Activated T-cell treated with anti-CD3 and anti-CD28 coated beads for 1 hour (primary cell): ENCODE results near the gene SDK1.
"Not testable (repeated sequence)": the region's sequence is repeated elsewhere in the genome, so short reads cannot be mapped to it uniquely, and the experiment has no call there.

Experiments
- DNase-seq: peaks from one replicate; pipeline ENCODE4 v3.0.0-alpha.2; 2020; ENCODE audit warnings: low read depth

Gene SDK1

GRCh38 chr7:4073750-4074149, 772.7 kb downstream of the SDK1 start:
- DNase-seq = no peak

GRCh38 chr7:4074407-4074806, 773.4 kb downstream of the SDK1 start:
- DNase-seq = no peak

GRCh38 chr7:4074994-4075393, 773.9 kb downstream of the SDK1 start:
- DNase-seq = no peak

- no peak for DNase-seq
These were observed 775.7 kb downstream of the SDK1 start for GRCh38 chr7:4076701-4077294.

- DNase-seq = no peak
These were observed 776.9 kb downstream of the SDK1 start for GRCh38 chr7:4077980-4078379.

GRCh38 chr7:4078580-4078979, 777.5 kb downstream of the SDK1 start:
- DNase-seq = no peak

DNA sequence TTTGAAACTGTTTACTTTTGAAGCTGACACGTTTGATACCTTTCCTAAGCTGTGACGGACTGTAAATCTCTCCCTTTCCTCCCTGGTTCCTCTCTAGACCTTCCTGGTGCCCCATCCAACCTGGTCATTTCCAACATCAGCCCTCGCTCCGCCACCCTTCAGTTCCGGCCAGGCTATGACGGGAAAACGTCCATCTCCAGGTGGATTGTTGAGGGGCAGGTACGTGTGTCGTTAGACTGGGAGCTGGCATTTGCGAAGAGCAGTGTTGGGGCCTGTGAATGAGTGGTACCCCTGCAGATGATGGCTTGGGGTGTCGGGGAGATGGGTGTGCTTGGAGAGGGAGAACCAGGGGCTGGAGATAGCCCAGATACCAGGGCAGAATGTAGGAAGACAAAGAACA, 778.3 kb downstream of the SDK1 start:
- no peak for DNase-seq

GRCh38 chr7:4079956-4080355, 778.9 kb downstream of the SDK1 start:
- DNase-seq = no peak

- no peak for DNase-seq
These were observed 779.9 kb downstream of the SDK1 start for GRCh38 chr7:4080954-4081353.

- no peak for DNase-seq
These were observed 782.5 kb downstream of the SDK1 start for GRCh38 chr7:4083513-4083912.

GRCh38 chr7:4084271-4084670, 783.2 kb downstream of the SDK1 start:
- no peak for DNase-seq

GRCh38 chr7:4085937-4086691, 785.1 kb downstream of the SDK1 start:
- no peak for DNase-seq

DNA sequence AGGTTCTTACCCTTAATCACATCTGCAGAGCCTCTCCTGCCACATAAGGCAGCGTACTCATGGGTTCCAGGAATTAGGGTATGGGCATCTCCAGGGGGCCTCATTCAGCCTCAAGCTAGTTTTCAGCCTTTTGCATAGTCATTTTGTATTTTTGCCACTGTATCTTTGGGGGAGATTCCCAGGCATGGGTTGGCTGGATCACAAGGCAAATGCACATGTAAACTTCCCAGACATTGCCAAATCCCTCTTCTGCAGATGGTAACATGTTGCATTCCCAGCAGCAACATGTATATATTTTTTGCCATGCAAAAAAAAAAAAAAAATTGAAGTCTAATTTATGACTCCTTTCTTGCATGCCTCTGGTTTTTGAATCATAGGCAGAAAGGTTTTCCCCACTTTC, 785.7 kb downstream of the SDK1 start:
- DNase-seq = no peak

GRCh38 chr7:4091767-4092166, 790.7 kb downstream of the SDK1 start:
- DNase-seq = no peak

DNA sequence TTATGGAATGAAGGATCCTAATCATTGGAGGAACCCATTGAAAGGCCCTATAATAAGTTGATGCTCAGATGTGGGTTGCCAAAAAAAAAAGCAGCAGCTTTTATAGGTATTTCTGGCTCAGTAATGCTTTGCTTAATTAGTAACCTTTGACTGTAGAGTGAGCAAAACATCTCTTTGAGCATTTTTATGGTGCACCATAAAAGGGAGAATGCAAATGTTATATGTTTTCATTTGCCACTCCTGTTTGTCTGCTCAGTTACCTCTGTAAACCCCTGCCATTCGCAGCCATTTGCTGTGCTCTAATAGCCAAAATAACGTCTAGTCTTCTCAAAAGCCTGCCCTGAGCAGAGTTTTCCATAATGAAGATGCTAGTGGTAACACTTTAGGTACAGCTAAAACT, 792.0 kb downstream of the SDK1 start:
- DNase-seq = no peak

DNA sequence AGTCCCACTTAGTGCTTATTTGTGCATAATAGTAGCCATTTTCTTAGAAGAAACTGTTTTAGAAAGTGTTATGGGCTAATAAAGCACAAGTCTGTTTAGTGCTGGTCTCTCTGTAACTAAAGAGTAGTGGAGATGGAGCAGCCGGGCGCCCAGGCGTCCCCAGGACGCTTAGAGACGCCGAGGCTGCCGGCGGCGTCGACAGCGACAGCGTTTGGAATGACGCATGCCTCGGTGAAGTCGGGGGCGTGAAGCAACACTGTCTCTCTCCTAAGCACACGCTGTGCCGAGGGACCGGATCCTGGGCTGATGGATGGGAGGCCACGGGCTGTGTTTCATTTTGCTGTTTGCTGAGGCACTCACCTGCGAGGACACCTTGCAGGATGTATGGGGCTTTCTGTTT, 792.4 kb downstream of the SDK1 start:
- DNase-seq = no peak

GRCh38 chr7:4094158-4094557, 793.1 kb downstream of the SDK1 start:
- not testable (repeated sequence) for DNase-seq

DNA sequence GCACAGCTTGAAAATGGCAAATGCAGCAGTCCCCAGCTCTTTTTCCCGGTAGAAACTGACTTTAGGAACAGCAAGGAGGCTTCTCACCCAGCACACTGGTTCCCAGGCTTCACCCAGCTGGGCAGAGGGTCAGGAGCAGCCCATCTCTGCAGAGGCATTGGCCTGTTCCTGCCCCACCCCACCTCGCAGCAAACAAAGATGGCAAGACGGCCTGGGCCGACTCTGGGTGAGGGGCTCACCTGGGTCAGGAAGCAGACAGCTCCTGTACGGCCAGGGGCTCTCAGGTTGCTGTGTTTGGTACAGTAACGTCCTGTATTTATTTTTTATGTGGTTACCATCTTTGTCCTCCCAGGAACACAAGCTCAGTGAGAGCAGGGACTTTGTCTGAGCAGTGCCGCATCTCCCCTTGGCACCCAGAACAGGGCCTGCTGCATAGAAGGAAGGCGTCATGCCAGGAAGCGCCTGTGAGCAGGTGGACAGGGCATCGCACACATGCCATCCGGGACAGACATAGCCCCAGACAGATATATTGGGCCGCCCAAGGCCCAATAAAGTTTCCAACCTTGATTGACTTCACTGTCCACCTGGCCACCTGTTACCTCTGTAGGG, 796.1 kb downstream of the SDK1 start:
- no peak for DNase-seq

DNA sequence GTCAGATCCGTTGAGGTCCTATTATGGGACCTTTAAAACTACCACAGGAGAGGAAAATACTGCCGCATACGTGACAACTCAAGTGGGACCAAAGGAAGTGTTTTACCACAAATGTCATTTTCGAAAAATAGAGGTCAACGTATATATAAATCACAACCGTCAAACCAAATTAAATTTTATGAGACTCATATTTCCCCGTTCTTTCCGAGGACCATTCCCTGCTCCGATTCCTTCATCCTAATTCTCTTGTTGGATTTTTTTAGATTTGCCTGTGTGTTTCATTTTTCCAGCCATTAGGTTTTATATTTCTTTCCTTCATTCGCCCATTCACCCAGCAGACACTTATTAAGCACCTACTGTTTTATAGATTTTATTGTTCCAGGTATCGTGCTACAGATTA, 797.1 kb downstream of the SDK1 start:
- DNase-seq = no peak

- DNase-seq = no peak
These were observed 798.6 kb downstream of the SDK1 start for GRCh38 chr7:4099651-4100050.

DNA sequence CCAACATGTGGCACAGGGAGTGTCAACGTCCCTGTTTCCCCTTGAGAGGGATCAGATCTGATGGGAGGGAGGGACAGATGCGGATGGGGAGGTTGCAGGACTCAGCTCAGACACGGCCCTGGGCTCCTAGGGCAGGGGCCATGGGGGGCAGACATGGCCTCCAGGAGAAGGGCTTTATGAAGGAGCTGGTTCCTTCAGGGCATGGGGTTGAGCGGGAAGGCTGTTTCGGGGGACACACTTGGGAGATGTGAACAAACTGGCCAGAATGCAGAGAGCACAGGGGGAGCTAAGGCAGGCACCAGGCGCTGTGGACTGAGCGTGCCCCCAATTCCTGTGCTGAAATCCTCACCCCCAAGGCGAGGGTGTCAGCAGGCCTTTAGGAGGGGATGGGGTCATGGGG, 799.1 kb downstream of the SDK1 start:
- no peak for DNase-seq

DNA sequence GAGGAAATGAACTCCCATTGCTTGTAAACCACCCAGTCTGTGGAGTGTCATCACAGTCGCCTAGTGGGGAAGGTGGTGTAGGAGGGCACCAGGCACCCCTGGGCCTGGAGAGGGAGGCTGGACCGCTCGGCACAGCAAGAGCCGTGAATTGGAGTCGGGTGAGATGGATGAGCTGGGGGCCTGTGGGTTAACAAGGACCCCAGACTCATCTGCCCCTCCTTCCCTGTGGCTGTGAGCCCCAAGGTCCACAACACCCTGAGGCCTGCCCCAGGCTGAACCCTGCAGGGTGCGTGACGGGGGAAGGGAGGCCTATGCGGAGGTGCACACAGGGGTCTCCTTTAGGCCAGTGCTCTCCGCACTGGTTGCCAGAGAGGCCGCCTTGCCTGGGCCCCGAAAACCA, 799.6 kb downstream of the SDK1 start:
- no peak for DNase-seq

DNA sequence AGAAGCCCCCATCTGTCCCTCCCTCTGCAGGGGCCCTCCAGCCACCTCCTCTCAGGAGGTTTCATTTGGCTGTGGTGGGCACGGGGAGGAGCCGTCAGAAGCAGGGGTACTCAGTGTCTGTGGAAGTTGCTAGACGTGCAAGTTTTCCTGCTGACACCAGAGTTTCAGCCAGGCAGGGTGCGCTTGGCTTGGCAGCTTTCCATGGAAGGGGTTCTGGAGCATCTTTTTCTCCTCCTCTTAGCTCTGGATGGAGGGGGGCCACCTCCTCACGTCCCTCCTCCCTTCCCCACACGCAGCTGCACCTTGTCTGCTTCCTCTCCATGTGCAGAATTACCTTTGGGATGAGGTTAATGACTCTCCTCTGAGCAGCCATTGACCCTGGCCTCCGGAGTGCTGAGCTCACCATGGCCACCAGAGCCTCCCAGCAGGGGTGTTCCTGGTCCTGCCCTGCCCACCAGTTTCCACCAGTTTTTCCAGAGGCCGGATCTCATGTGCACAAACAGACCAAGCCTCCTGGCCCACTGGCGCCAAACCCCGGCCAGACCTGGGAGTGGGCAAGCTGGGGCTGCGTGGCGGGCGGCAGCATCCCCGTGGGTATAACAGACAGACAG, 801.3 kb downstream of the SDK1 start:
- DNase-seq = no peak
